NCI-H82 (cell line): ENCODE measurements around the gene CIB1.
A peak's percentile ranks its signal among the peaks of the same experiment; 100 is the strongest.

Experiments
- DNase-seq: peaks from one replicate; lab custom pipeline; 2025; lab: John Stamatoyannopoulos, UW

Gene CIB1

DNA sequence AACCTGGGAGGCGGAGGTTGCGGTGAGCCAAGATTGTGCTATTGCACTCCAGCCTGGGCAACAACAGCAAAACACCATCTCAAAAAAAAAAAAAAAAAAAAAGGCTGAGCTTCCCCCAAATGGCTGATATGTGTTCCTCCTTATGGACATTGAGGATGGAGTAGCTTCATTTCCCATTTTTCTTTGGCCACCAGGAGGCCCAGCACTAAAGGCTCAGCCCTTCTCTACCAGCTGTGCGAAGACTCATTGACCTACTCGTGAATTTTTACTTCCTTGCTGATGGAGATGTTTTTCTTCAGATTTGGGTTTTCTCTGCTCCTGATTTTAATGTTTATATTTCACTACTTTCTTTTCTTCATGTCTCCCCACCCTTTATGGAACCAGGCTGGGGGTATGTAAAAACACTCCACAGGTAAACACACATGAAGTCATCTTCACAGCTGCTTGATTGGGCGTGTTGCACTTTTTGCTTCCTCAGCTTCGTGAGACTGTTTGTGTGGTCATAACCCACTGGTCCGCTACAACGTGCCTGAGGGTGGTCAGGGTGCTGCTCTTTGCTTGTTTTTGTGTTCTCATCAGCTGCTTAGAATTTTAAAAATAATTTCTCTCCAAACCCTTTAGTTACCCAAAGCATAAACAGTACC, 19.1 kb downstream of the CIB1 start:
- peak; percentile 33 for DNase-seq

DNA sequence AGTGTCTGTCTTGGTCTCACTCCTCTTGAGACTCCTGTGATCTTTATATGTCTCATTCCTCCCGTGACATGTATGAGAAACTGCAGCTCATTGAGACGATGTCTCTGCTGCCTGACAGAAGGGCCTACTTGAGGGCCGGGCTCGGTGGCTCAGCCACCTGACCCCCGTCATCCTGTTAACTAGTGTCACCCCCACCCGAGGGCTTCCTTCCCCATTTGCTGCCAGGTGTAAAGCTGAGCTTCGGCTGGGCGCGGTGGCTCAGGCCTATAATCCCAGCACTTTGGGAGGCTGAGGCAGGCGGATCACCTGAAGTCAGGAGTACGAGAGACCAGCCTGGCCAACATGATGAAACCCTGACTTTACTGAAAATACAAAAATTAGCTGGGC, 19.9 kb downstream of the CIB1 start:
- peak; percentile 73 for DNase-seq

DNA sequence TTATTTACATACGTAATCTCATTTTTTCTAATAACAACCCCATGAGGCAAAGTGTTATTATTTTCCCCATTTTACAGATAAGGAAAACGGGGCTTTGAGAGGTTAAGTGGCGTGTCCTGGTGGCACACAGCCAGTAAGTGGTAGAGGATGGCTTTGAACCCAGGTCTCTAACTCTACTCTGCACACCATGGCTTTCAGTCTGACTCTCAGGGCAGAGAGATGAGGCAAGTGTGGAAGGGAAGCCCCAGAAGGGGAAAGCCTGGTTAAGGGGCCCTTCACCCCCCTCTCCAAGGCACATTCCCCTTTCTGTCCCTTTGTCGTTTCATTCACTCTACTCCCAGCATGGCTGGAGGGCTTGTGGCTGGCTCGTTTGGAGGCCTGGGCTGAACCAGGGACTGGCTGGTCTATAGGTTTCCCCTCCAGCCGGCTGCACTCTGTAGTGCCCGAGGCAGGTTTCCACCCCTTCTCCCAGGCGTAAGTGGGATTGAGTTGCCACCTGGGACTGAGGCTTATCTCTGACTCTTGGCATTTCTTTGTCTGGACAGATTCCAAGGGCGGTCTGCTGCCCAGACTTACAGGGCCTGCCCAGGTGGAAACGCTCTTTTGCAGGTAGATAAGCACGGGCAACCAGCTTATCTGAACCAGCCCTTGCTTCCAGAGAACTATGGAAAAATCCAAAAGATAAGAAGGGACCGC, 20.5 kb downstream of the CIB1 start:
- peak; percentile 85 for DNase-seq

DNA sequence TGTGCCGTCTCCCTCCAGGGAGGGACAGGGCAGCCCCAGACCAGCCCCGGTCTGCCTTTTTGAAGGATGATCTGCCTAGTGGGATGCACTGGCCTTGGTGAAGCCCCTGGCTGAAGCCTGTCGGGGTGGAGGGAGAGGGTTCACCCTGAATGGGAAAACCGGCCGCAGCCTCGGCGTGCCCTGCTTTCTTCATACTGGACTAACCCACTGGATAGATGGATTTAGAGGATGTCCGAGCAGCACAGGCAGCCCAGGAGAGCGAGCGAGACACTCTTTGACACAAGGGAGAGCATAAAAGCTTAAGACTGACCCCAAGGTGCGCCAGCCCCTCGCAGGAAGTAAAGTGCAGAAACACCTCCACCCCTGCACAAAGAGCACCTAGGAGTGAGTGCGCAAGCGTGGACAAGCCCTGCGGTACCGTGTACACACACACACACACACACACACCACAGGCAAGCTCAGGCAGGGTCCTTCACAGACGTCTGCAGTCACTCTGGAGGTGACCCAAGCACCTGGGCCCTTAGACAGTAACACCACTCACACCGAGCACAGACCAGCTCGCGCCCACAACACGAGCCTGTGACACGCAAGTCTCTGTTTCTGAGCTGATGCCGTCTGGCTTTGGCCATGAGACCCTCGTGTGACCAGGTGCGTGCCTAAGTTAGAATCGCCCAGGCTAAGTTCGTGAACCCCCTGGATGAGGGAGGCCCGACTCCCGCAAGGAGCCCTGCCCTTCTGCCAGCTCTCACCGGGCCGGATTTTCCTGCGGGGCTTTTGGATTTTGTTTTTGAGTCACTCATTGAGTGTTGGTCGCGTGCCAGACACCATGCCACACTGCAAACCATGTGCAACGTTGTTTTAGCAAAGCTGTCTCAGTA, 21.3 kb downstream of the CIB1 start:
- DNase-seq = no peak

DNA sequence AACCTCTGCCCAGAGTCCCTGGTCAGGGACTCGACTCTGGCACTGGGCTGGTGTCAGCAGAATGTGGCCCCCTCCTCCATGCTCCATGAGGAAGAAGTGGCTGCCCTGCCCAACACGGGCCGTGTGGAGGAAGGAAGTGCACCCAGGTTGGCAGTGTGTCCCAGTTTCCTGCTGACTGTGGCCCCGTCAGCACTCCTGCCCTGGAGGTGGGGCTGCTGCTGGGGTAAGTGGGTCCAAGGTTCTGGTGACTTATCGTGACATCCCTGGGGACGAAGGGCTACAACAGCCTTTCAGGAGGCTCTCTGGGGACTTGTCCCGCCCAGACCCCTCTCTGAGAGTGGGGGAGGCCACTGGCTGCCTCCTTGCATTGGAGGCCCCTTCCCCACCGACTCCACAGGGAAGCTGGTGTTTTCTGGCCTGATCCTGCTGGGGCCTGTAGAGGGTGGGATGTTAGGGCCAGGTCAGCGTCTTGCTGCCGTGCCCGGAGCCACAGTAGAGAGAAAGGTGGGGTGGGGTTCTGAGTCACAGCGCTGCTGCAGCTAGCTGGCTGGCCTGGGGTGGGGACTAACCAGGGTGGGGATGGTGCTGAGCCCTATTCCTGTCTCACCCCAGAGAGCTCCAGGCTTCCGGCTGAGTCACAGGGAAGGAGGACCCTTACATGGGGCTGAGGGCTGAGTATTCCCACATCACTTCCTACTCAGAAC, 22.1 kb downstream of the CIB1 start:
- DNase-seq = no peak

DNA sequence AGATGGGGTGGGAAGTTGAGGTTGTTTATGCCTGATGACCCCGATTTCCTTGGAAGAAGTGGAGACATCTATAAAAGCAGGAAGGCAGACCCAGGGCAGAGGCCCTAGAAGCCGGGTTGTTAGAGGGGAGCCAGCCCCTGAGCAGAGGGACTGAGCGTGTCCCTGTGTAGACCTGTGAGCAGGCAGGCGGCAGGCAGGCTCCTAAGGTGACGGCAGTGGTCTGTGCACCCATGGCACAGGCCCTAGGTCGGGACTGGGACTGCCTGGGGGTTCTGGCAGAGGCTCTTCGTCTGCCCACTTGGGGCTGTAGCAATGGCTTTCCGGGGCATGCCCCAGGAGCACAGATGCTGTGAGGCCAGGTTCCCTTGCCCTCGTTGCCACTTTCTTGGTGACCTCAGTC, 22.7 kb downstream of the CIB1 start:
- DNase-seq = no peak

DNA sequence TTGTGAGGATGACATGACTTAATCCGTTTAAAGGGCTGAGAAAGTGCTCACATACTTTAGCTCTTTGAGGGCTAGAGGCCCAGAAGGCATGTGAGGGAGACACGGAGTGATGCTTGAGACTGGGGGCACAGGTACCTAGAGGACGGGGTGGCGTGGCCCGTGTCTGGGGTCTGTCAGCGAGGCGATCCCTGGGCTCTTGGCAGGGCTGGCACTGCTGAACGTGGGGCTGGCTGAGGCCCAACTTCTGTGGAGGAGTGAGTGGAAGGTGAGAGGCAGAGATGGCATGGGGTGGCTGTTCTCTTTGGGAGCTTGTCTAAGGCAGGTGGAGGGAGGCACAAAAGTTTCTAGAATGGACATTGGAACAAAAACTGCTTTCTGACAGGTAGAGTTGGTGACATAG, 23.1 kb downstream of the CIB1 start:
- DNase-seq = peak; percentile 73

DNA sequence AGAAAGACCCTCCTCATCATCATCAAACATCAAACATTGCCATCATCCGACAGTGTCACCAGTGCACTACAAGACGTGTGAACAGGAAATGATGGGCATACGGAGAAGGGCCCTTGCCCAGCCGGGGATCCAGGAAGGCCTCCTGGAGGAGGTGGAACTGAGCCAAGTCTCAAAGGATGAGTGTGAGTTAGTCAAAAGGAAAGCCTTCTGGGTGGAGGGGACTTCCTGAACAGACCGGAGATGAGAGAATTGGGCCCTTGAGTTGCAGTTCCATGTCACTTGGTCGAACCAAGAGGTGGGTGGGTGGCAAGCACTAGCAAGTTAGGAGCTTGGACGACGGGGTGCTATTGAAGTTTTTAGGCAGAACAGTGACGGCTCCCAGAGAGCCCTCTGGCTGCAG, 24.1 kb downstream of the CIB1 start:
- DNase-seq = no peak

DNA sequence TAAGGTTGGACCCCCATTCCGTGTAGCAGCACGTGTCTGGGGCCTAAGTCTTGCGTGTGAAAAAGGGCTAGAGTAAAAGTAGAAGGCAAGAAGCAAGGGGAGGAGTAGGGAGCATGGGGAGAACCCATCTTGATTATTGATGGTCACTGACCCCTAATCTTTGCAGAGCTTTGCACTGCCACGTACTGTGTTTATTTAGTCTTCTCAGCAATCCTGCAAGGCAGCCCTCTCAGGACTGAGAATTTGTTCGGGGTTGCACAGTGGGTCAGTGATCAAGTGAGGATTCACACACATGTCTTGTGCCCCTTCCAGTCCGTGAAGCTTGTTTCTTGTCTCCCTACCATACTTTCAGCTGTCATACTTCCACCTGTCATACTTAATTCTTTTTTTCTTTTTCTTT, 25.4 kb downstream of the CIB1 start:
- DNase-seq = no peak

DNA sequence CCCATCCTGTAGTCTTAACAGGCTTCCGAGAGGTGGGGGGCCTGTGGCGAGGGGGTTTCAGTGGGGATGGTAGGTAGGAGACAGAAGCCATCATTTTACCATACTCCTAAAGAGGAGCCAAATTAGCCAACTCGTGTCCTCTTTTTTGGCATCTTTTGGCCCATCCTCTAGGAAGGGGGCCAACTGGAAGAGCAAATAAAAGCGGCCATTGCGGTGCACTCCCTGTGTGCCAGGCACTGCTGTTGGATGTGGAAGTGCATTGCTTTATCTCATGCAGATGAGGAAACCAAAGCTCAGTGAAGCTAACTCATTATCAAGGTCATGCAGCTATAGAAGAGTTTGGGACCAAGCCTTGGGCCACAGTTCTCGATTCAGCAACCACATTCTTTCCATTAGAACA, 26.5 kb downstream of the CIB1 start:
- DNase-seq = no peak

DNA sequence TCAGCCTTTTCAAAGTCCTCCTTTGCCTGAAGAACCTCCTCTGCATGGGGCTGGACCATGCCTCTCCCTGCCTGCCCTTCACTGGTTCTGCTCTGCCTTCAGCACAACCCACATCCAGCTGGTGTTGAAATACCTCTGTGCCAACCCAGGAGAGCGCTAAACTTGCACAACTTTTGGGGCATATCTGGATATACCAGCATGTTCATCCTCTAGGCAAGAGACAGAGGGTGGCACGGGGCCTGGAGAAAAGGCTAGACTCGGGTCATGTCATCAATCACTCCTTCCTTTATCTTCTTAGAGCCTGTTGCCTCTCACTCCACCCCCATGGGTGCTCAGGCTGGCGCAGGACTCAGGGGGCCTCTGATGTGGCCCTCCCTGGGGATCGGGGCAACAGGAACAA, 27.9 kb downstream of the CIB1 start:
- DNase-seq = peak; percentile 67

DNA sequence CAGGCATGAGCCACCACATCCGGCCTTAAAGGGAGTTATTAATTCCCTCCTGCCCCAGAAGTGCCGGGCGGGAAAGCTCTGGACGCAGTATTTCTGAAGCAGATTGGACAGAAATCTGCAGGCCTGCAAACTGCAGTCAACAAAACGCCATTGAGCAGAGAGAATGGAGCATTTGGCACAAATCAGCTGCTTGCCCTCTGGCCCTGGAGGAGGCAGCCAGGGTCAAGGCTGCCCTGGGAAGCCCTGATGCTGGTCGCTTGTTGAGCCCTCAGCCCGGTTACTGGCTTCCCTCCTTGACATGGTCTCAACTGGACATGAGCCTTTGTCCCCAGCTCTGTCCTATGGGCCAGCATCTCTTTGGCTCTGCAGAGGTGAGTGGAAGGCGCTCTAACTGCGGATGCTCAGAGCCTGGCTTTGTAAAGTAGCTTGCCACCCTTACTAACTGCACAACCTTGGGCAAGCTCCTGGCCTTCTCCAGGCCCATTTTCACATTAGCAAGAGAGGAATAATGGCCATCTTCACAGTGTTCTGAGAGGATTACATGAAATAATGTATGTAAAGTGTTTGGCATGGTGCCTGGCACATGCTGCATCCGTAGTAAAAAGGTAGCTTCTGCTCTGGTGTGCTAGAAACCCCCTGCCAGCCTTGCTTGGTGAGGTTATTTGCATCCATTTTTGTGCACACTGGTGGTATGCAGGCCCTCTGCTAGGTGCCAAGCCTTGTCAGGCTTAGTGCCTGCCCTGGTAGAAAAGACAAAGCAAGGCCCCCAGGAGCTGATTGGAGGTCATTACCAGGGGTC, 28.5 kb downstream of the CIB1 start:
- DNase-seq = no peak

DNA sequence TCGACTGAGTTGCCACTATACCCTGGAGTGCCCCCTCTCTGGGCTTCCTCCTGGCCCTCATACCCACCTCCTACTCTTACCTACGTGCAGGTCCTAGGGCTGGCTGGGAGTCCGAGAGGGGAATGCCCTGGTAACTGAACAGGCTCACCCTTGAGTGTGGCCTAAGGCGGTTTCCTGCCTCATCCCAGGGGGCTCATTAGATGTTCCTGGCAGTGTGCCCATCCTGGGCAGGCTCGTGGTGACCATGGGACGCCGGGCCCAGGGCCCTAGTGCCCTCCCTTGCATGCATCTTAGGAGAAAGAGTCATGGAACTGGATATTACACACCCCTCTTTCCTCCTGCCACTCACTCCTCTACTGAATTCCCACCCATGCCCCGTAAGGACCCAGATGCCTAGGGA, 29.8 kb downstream of the CIB1 start:
- no peak for DNase-seq

DNA sequence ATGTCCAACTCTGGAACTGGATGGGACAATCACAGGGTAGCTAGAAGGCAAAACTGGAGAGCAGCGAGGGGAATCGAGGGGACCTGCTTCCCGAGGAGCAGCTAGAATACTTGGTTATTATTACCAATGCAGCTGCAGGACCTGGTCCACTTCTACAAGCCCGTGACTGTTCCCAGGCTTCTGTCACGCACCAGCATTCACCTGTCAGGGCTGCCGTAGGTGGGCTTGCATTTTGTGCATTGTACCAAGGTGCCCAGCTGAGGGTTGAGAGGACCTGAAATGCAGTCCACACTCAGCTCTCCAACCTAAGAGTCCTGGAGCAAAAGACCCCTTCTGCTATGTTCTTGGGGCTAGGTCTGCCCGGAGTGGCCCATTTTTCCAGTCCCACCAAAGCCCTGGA, 30.3 kb downstream of the CIB1 start:
- DNase-seq = no peak

DNA sequence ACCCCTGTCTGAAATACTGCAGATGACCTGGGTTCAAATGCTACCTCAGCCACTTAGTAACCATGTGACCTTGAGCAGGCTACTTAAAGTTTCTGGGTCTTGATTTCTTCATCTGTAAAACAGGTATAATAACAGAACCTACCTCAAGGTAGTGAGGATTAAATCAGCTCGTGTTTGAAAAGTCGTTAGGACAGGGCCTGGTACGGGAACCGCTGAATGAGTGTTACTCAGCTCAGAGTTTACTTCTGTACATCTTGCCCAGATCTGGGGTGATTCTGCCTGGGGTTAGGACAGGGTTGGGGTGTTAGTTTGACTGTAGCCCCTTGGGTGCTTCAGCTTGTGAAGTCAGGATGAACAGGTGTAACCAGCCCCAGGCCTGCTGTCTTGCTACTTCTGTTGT, 30.8 kb downstream of the CIB1 start:
- no peak for DNase-seq

DNA sequence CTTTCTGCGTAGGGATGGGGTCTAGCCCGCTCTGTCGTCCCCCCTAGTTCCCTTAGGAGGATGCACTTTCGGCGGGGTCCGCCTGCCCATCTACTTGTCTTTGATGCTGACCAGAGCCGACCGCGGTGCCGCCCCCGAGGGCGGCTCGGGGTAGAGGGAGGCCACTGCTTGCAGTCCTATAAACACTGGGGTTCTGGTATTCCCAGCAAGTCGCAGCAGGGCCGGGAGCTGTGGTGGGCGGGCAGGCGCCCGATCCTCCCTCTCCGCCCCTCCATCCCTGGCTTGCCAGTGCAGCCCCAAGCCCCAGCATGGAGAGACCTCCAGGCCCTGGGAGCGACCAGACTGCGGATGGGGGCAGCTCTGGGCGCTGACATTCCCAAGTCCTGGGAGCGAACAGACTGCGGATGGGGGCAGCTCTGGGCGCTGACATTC, 31.8 kb downstream of the CIB1 start:
- DNase-seq = peak; percentile 34

DNA sequence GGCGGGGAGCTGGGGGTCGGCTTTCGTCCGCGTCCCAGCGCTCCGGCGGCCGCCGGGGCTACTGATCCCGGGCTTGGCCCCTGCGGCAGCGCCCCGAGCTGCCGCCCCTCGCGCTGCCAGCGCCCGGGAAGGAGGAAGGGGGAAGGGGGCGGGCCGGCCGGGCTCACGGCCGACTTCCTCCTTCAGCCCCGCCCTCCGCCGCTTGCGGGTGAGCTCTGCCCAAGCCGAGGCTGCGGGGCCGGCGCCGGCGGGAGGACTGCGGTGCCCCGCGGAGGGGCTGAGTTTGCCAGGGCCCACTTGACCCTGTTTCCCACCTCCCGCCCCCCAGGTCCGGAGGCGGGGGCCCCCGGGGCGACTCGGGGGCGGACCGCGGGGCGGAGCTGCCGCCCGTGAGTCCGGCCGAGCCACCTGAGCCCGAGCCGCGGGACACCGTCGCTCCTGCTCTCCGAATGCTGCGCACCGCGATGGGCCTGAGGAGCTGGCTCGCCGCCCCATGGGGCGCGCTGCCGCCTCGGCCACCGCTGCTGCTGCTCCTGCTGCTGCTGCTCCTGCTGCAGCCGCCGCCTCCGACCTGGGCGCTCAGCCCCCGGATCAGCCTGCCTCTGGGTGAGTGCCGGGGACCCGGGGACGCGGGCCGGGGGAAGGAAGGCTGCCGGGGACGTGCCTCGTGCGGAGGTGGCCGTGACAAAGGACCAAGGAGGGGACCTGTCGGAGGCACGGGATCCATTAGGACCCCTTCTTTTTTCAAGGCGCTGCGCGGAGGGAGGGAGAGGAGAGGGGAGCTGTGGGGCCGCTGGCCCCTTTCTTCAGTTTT, 32.4 kb downstream of the CIB1 start, which contains the start of gene SEMA4B:
TSS of gene SEMA4B (plus strand) at position 201 of the 814 bp plus-strand sequence. CDS start at position 450, 249 bp downstream.
- DNase-seq = peak; percentile 86

DNA sequence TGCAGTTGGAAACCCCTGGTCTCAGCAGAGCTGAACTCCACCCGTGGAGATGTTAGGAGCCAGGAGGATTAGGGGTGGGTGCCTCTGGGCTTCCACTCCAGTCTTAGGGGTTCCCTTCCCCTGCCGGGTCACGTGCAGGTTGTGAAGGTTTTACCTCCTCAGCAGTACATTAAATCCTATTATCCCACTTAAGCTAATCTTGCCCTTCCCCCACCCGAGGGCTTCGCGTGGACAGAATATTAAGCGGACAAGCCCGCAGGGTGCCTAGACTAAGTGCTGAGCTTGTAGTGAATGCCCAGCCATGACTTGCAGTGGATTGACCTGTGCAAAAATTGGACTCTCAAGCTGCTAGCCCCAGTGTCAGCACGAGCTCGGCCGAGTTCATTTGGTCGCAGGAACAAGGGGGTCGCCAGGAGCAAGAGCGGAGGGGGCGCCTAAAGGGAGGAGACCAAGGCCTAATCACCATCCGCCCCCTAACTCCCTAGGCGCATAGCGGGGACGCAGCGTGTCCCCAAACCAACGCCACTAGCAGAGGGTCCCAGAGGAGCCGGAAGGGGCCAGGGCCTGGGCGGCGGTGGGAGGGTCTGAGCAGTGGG, 33.1 kb downstream of the CIB1 start:
- DNase-seq = peak; percentile 96

DNA sequence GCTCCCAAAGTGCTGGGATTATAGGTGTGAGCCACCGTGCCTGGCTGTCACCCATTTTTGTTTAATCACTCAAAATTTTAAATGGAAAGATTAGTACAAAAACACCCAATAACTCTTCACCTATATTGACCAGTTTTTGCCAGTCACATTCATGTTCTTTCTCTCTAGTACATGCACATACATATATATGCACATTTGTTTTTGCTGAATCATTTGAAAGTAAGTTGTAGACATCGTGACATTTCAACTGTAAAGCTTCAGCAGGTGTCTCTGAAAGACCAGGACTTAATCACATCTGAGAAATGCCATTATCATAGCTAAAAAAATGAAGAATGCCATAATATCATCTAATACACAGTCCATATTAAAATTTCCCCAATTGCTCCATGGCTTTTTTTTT, 39.1 kb downstream of the CIB1 start:
- DNase-seq = no peak
